Heart right ventricle (tissue), 16 donors: ENCODE results near the gene NPAS3. TPM values are rescaled to one million over a fixed set of nuclear protein-coding genes. Genes with fewer than 3 reads are reported as not detected.

Experiments used
- ATAC-seq, 8 donors: fragments of 200-7000 bp; cut with Tn5 transposase; one replicate each; pipeline ENCODE4 v1.9.1; 2020; ENCODE audit warnings: mild to moderate bottlenecking in 8 of 8, moderate library complexity in 8 of 8, moderate number of reproducible peaks in 1 of 8
- DNase-seq, 2 donors: peaks; one replicate each; pipeline ENCODE4 v3.0.0-alpha.2; 2020
- H3K27ac ChIP-seq, 10 donors: fragments of 200-600 bp; sonication (generic) in 2 of 10; one replicate each; pipeline versions ENCODE4 v1.5.0 to v1.8.0; 2020 to 2022; ENCODE audit warnings: mild to moderate bottlenecking in 3 of 10
- H3K27me3 ChIP-seq, 7 donors: fragments of 200-600 bp; one replicate each; pipeline ENCODE4 v1.8.0; 2021 to 2022; ENCODE audit warnings: mild to moderate bottlenecking in 2 of 7
- H3K36me3 ChIP-seq, 9 donors: fragments of 200-600 bp; sonication (generic) in 1 of 9; one replicate each; pipeline versions ENCODE4 v1.5.0 to v1.8.0; 2020 to 2022; ENCODE audit warnings: mild to moderate bottlenecking in 2 of 9
- H3K4me1 ChIP-seq, 9 donors: fragments of 200-600 bp; sonication (generic) in 1 of 9; one replicate each; pipeline versions ENCODE4 v1.5.0 to v1.8.0; 2020 to 2022; ENCODE audit warnings: mild to moderate bottlenecking in 4 of 9
- H3K4me3 ChIP-seq, 10 donors: fragments of 200-600 bp; sonication (generic) in 2 of 10; one replicate each; pipeline versions ENCODE4 v1.5.0 to v1.8.0; 2020 to 2022; ENCODE audit warnings: mild to moderate bottlenecking in 7 of 10, moderate library complexity in 2 of 10
- H3K9me3 ChIP-seq, 11 donors: fragments of 200-600 bp in 10 of 11; sonication (generic) in 2 of 11; one replicate each; pipeline versions ENCODE4 v1.5.0 to v1.8.0; 2013 to 2022; ENCODE audit warnings: mild to moderate bottlenecking in 2 of 11, control low read depth in 1 of 11, moderate library complexity in 1 of 11
- WGBS, 2 donors: extraction: QIAGEN DNeasy Blood & Tissue Kit; methylation state at CpG; one replicate each; pipeline ENCODE4 v1.1.7; 2013; ENCODE audit warnings: inconsistent platforms in 1 of 2; 5-methylcytosine and 5-hydroxymethylcytosine counted together
- intact Hi-C, 10 donors: fragments of 100-400 bp; cut with DNase I; formaldehyde crosslinking; loops; one replicate each; pipeline versions ENCODE4 v1.11.1 to v1.14.2; 2022
- polyA plus RNA-seq, 2 donors: library from polyadenylated mRNA; stranded (reverse); fragments of 200-250 nt; gene quantifications; one replicate each; pipeline ENCODE4 v1.2.3, GENCODE V29; 2013
- total RNA-seq, 10 donors: library from RNA; stranded (reverse); fragmentation: NEBNext Ultra II Directional in 3 of 10; extraction: Animal tissue kit (Norgen Biotek cat#: 25700) in 3 of 10; gene quantifications; one replicate each; pipeline versions ENCODE4 v1.2.1 to v1.2.4, GENCODE V29; 2021 to 2023
- TF ChIP-seq, protein P1 (sequence below), 9 donors: fragments of 200-600 bp; sonication (generic) in 2 of 9; IDR thresholded peaks; one replicate each; pipeline versions ENCODE4 v1.5.0 to v1.8.0; 2021 to 2022; ENCODE audit warnings: antibody characterized with exemption in 9 of 9, mild to moderate bottlenecking in 5 of 9, moderate library complexity in 1 of 9
- donor health status: Arrhythmogenic right ventricular cardiomyopathy.
- donor health status: ischemic (EF 13 %, LVEDD 7.1; RV severe dilation, severe dysfunction).
- donor health status: healthy with polysubstance abuse.
- donor health status: DM: no; HTN: yes; CAD: no.
- donor health status: DM: no; HTN: no; CAD: no.
- donor health status: ischemic (EF 25% LVEDD 6.9; RV normal size, moderate dysfunction).
- donor health status: ischemic (EF 25% LVEDD 5.7; RV mildly dilated, moderate dysfunction).
- donor health status: healthy.
- donor health status: DM: yes; HTN: yes; CAD: no.
- donor health status: Ischemic cardiomyopathy.
- donor health status: ischemic (EF 35%, LVEDD 5.7; RV mildly dilated, moderate dysfunction).
- donor health status: nonischemic (EF 11% LVEDD 7.7; RV severe dilation, severe dysfunction).
- donor health status: DM: yes; HTN: yes; CAD: no.
- donor health status: PGD.
- donor health status: ischemic (EF 29% LVEDD 5.4; RV normal size, mild dysfunction).
- donor health status: nonischemic (EF 23%, LVEDD 6.1; RV moderate dilation, normal function).

The NPAS3 gene
- total and polyA plus RNA-seq, 12 donors = 0.12 to 2.8 (median 0.99) TPM

GRCh38 chr14:33505963-33506329 lies 567.3 kb downstream of the NPAS3 start:
- Histone ChIP-seq H3K9me3 (no peaks in the 10 kb centered on the region), H3K4me1 (peaks cover 0 to 6% (median 0%) of the 10 kb centered on the region in 9 donors), H3K36me3 (no peaks in the 10 kb centered on the region), H3K27ac (peak overlapping the region in 1 of 10 donors; percentile 30), H3K4me3 (no peak overlapping the region), H3K27me3 (peaks cover 0 to 4% (median 0%) of the 10 kb centered on the region in 7 donors)
- 83 to 85% methylated on average over 6 of the region's 6 CpGs for WGBS, 2 donors
- TF ChIP-seq, protein P1, sequence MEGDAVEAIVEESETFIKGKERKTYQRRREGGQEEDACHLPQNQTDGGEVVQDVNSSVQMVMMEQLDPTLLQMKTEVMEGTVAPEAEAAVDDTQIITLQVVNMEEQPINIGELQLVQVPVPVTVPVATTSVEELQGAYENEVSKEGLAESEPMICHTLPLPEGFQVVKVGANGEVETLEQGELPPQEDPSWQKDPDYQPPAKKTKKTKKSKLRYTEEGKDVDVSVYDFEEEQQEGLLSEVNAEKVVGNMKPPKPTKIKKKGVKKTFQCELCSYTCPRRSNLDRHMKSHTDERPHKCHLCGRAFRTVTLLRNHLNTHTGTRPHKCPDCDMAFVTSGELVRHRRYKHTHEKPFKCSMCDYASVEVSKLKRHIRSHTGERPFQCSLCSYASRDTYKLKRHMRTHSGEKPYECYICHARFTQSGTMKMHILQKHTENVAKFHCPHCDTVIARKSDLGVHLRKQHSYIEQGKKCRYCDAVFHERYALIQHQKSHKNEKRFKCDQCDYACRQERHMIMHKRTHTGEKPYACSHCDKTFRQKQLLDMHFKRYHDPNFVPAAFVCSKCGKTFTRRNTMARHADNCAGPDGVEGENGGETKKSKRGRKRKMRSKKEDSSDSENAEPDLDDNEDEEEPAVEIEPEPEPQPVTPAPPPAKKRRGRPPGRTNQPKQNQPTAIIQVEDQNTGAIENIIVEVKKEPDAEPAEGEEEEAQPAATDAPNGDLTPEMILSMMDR (IDR thresholded peaks at IDR 0.05) = no peak
- no peak for ATAC-seq
- no peak for DNase-seq
- intact Hi-C loops = no loop called here

GRCh38 chr14:33508126-33509062 lies 569.7 kb downstream of the NPAS3 start:
- H3K36me3 ChIP-seq = no peaks in the 10 kb centered on the region
- no peak overlapping the region for H3K27ac ChIP-seq
- no peaks in the 10 kb centered on the region for H3K9me3 ChIP-seq
- H3K27me3 ChIP-seq = peaks cover 0 to 4% (median 0%) of the 10 kb centered on the region in 7 donors
- ATAC-seq = no peak
- TF ChIP-seq, protein P1 (IDR thresholded peaks at IDR 0.05) = no peak
- H3K4me3 ChIP-seq = no peak overlapping the region
- 78 to 79% methylated on average over 9 of the region's 9 CpGs for WGBS, 2 donors
- H3K4me1 ChIP-seq = peaks cover 0 to 6% (median 0%) of the 10 kb centered on the region in 9 donors
- intact Hi-C loops = no loop called here
- no peak for DNase-seq

GRCh38 chr14:33509454-33509853 lies 570.8 kb downstream of the NPAS3 start:
- no peak for DNase-seq
- no peaks in the 10 kb centered on the region for H3K36me3 ChIP-seq
- 90 to 95% methylated on average over 3 of the region's 3 CpGs for WGBS, 2 donors
- ATAC-seq = no peak
- H3K9me3 ChIP-seq = no peaks in the 10 kb centered on the region
- no peak overlapping the region for H3K27ac ChIP-seq
- peaks cover 0 to 6% (median 0%) of the 10 kb centered on the region in 9 donors for H3K4me1 ChIP-seq
- TF ChIP-seq, protein P1 (IDR thresholded peaks at IDR 0.05) = no peak
- no peak overlapping the region for H3K4me3 ChIP-seq
- peaks cover 0 to 4% (median 0%) of the 10 kb centered on the region in 7 donors for H3K27me3 ChIP-seq
- intact Hi-C loops = no loop called here

DNA sequence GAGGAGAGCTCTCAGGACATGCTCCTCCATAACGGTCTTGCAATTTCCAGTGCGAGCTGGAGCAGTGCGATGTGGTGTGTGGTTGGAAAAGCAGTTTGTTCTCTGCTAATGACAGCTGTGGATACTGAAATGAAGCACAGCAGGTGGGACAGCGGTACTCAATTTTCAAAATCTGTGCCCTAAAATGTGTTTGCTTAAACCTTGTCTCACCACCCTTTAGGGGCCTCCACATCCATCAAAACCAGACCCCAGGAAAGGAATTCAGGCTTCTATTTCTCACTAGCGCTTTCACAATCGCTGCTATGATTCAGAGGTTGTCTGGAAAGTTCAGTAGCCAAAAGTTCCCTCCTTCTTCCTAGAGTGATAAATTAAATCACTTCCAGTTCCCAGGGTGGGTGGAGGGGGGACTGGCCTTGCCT lies 571.4 kb downstream of the NPAS3 start:
- DNase-seq = no peak
- H3K27ac ChIP-seq = no peak overlapping the region
- H3K9me3 ChIP-seq = no peaks in the 10 kb centered on the region
- peaks cover 0 to 4% (median 0%) of the 10 kb centered on the region in 7 donors for H3K27me3 ChIP-seq
- intact Hi-C loops = no loop called here
- TF ChIP-seq, protein P1 (IDR thresholded peaks at IDR 0.05) = no peak
- no peaks in the 10 kb centered on the region for H3K4me1 ChIP-seq
- no peaks in the 10 kb centered on the region for H3K36me3 ChIP-seq
- ATAC-seq = peak in 3 of 8 donors; percentile 48 to 54 (median 54)
- 61 to 80% methylated on average over 6 of the region's 6 CpGs for WGBS, 2 donors
- no peak overlapping the region for H3K4me3 ChIP-seq
